ENCODE measurements around the gene TLCD3B.

- TF ChIP-seq CTCF (conservative IDR thresholded peaks at IDR 0.05; ENCODE audit: low read length) (no peak), EZH2phosphoT487 (IDR thresholded peaks at IDR 0.05; ENCODE audit: borderline replicate concordance, low read depth, low read length) (no peak)
Measured at GRCh38 chr16:30065102-30065942, 34.3 kb upstream of the TLCD3B start, which contains the start of gene ALDOA.
